Measurements from ENCODE around the gene LARP4B.

GRCh38 chr10:815338-816090 is 116.0 kb downstream of the LARP4B start:
- TF ChIP-seq CTCF (IDR thresholded peaks at IDR 0.05; ENCODE audit: low read length), result no peak
- TF ChIP-seq EZH2 (optimal IDR thresholded peaks at IDR 0.05; ENCODE audit: low read depth, low read length), result no peak

All from MM.1S (cell line).